Mesodermal cell (in vitro differentiated cells): ENCODE results near the gene TOMM34.
A peak's percentile ranks its signal among the peaks of the same experiment; 100 is the strongest.

Source experiments
- H3K27ac ChIP-seq: 2 replicates; pipeline ENCODE4 v1.7.0; 2013; ENCODE audit warnings: mild to moderate bottlenecking, low read depth, low read length, moderate library complexity; ENCODE audit not compliant: severe bottlenecking
- H3K36me3 ChIP-seq: 2 replicates; pipeline ENCODE4 v1.7.1; 2013; ENCODE audit warnings: mild to moderate bottlenecking, low read length, moderate library complexity; ENCODE audit not compliant: control insufficient read depth, insufficient read depth
- H3K4me1 ChIP-seq: one replicate; pipeline ENCODE4 v1.7.1; 2013; ENCODE audit warnings: mild to moderate bottlenecking, low read length; ENCODE audit not compliant: insufficient read depth, control insufficient read depth, poor library complexity, severe bottlenecking
- H3K4me3 ChIP-seq: 2 replicates; pipeline ENCODE4 v1.7.0; 2013; ENCODE audit warnings: low read length, control low read depth, mild to moderate bottlenecking; ENCODE audit not compliant: insufficient read depth, poor library complexity, severe bottlenecking; ENCODE audit errors: extremely low read depth
- H3K9me3 ChIP-seq: 2 replicates; pipeline ENCODE4 v1.7.1; 2013; ENCODE audit warnings: mild to moderate bottlenecking, low read length, moderate library complexity; ENCODE audit not compliant: control insufficient read depth
- WGBS, 2 experiments: methylation state at CpG; one replicate each; pipeline ENCODE4 v1.1.5; 2013; ENCODE audit warnings: missing lambda C conversion rate in 2 of 2; ENCODE audit not compliant: insufficient coverage in 2 of 2; 5-methylcytosine and 5-hydroxymethylcytosine counted together

The TOMM34 gene

DNA sequence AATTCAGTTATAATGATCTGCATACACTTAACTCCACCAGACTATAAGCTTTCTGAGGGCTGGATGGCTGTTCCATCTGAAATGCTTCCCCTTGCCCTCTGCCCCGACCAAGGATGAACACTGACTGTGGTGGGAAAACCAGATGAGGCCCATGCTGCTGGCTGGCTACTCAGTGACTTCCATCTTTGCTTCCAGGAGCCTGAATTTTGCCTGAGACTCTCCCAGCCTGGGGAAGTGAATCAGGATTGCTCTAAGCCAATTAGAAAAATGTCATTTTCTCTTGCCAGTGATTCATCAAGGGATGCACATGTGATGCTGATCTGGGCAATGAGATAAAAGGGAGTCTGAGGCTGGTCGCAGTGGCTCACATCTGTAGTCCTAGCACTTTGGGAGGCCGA, 1.7 kb upstream of the TOMM34 start:
- Histone ChIP-seq H3K4me1 (peaks cover 26% of the 10 kb centered on the region), H3K9me3 (peaks cover 7% of the 10 kb centered on the region), H3K36me3 (peaks cover 18% of the 10 kb centered on the region), H3K4me3 (no peak overlapping the region), H3K27ac (peak overlapping the region; percentile 87)
- 67 to 77% methylated on average over 2 to 3 of the region's 3 CpGs for WGBS, 2 experiments

DNA sequence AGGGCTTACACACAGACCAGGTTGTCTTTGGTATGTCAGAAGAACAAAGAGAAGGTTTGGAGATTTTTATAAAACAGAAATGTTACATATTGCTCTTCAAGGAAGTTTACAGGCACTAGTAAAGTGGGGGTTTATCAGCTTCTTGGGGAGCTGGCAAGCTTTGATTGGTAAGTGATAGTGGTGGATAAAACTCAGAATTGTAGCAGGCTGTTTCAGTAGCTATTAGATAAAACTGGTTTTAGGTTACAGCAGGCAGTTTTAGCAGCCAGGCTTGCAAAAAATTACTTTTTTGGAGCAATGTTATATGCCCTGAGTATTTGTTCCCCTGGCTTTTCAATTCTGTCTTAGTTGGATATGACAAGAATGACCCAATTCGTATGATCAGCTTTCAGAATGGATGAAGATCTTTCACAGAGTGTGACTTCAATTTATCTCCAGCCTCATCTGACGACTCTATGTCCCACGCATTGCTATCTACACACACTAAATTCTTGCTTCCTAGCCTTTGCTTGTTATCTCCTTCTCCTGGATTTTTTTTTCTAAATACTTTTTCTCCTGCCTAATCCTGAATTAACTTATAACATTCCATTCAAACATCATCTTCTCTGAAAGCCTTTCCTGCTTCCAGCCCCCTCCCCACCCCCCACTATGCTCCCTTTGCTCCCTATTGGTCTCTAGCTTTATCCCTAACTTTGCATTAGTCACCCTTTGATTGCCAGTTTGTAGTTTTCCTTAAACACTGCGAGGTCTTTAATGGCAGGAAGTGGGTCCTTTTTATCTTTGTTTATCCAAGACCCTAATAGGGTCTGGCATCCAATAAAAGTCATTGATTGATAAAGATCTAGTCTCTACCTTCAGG, 1.0 kb upstream of the TOMM34 start:
- 49 to 63% methylated on average over 3 of the region's 4 CpGs for WGBS, 2 experiments
- Histone ChIP-seq H3K4me1 (peaks cover 32% of the 10 kb centered on the region), H3K9me3 (peaks cover 7% of the 10 kb centered on the region), H3K27ac (peak overlapping the region; percentile 87), H3K36me3 (peaks cover 24% of the 10 kb centered on the region), H3K4me3 (no peak overlapping the region)

DNA sequence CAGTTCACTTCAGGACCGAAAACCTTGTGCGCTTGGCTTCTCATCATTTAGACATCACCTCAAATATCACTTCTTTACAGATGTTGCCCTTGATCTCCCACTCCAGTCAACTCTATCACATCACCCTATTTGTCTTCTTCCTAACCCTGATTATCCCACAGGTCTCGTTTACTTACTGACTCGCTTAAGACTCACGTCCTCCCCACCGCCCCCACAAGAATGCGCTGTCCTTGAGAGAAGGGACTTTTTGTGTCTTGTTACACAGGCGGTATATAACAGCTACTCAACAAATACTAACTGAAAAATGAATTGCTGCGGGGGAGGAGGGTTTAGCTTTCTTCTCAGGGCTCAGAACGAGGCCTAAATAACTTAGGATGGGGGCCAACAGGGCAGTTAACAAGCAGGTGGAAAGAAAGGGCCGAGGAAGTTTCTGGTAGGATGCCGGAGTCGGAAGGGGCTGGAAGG, 527 bp downstream of the TOMM34 start:
- Histone ChIP-seq H3K36me3 (peaks cover 40% of the 10 kb centered on the region), H3K27ac (peak overlapping the region; percentile 87), H3K4me3 (peak overlapping the region; percentile 74), H3K4me1 (peaks cover 34% of the 10 kb centered on the region), H3K9me3 (peaks cover 7% of the 10 kb centered on the region)
- WGBS, 2 experiments, result 0 to 16% methylated on average over 5 to 7 of the region's 13 CpGs

DNA sequence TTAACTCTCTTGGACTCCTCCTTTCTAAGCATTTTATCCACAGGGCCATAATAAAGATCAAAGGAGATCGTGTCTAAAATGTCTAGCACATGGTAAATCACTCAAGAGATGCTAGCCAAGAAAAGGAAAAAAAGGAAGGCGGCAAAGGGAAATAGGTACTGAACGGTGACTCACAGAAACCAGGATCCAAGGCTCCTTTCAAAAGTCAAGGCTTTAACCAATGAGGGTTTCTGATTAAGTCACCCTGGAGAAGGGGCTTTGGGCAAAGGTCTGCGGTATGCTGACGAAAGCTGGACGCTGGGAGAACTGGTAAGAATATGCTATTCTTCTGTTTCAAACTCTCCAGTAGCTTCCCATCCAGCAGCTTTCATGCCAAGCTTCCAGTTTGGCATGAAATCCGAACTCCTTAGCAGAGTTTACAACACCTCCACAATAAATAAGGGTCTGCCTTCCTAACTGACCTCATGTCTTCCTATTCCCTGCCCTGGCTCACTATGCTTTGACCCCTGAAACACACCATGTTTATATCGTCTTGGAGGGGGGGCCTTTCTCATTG, 1.0 kb downstream of the TOMM34 start:
- WGBS, 2 experiments, result 44 to 45% methylated on average over 4 to 5 of the region's 8 CpGs
- Histone ChIP-seq H3K4me3 (peak overlapping the region; percentile 74), H3K4me1 (peaks cover 35% of the 10 kb centered on the region), H3K9me3 (peaks cover 7% of the 10 kb centered on the region), H3K36me3 (peaks cover 45% of the 10 kb centered on the region), H3K27ac (peak overlapping the region; percentile 87)

DNA sequence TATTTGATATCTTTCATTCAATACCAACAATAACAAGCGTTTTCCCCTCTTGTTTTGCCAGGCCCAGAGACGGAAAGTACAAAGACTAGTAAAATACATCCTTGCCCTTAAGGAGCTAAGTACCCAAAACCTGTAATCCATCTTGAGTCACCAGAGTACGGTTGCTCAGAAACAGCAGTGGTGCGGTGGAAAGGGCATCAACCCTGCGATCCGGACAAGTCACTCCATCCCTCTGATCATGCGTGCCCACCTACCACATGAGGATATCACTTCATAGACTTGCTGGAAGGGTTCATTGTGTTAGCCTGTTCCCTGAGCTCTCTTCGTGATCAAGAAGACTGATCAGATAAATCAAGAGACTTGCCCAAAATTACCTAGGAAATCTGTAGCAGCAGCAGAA, 1.9 kb downstream of the TOMM34 start:
- WGBS, 2 experiments, result 95% methylated on average over 7 to 8 of the region's 8 CpGs
- peaks cover 3% of the 10 kb centered on the region for H3K9me3 ChIP-seq
- peak overlapping the region; percentile 74 for H3K4me3 ChIP-seq
- peaks cover 35% of the 10 kb centered on the region for H3K4me1 ChIP-seq
- H3K27ac ChIP-seq, result no peak overlapping the region
- peaks cover 54% of the 10 kb centered on the region for H3K36me3 ChIP-seq

DNA sequence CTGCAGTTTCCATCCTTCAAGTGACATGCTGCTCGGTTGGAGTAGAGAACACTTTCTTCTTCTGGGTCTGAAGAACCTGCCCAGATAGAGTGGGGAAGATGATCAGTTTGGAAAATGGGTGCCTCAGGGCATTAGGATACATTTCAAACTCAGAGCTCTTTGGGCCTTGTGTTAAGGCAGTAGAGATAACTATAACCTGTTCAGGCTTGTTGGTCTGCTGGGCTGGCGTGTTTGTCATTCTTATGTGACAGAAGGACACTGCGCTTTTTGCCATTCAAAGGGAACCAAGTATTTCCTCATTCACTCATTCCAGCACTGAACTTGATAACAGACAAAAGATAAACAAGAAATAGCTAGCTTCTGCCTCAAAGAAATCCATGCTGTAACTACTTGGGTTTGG, 3.8 kb downstream of the TOMM34 start:
- 100% methylated on average over 1 of the region's 3 CpGs for WGBS, 2 experiments
- no peak overlapping the region for H3K4me3 ChIP-seq
- H3K9me3 ChIP-seq, result no peaks in the 10 kb centered on the region
- H3K4me1 ChIP-seq, result peaks cover 34% of the 10 kb centered on the region
- H3K36me3 ChIP-seq, result peaks cover 72% of the 10 kb centered on the region
- H3K27ac ChIP-seq, result no peak overlapping the region

DNA sequence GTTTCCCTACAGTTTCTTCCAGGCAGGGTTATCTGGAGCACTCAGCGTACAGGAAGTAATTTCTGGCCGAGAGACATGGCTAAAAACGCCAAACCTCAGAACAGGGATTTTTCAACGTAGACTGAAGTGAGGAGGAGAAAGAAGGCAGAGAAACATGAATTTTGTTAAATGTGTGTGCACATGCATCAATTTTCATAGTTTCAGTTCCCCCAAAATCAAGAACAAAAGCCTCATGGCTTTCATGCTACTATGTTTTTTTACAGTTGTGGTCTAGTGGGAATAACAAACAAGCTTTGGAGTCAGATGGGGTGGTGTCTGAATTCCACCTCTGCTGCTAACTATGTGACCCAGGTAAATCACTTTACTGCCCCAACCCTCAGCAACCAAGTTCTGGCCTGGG, 4.9 kb downstream of the TOMM34 start:
- Histone ChIP-seq H3K4me3 (no peak overlapping the region), H3K36me3 (peaks cover 84% of the 10 kb centered on the region)

DNA sequence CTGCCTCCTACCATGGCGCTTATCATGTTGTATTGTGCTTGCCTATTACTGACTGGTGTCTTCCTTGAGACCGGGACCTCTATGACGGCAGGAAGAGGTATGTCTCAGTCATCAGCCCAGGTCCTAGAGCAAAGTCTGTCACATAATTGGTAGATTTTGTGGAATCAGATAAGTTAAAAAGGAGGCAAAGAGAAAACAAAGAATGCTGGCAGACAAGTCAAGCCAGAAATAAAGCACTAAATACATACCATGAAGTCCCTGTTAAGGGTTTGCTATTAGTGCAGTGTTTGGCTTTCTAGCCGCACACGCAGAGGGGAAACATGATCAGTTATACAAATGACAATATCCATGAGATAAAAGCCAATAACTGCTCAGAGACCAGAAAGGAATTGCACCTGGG, 6.0 kb downstream of the TOMM34 start:
- Histone ChIP-seq H3K36me3 (peaks cover 94% of the 10 kb centered on the region), H3K27ac (no peak overlapping the region), H3K4me3 (no peak overlapping the region), H3K9me3 (no peaks in the 10 kb centered on the region), H3K4me1 (peaks cover 23% of the 10 kb centered on the region)
- WGBS, 2 experiments, result 97% methylated on average over 5 of the region's 5 CpGs

More for the DNA sequence above, 4.9 kb downstream of the TOMM34 start:
- 89 to 98% methylated on average over 3 to 4 of the region's 4 CpGs for WGBS, 2 experiments
- no peak overlapping the region for H3K27ac ChIP-seq
- no peaks in the 10 kb centered on the region for H3K9me3 ChIP-seq
- H3K4me1 ChIP-seq, result peaks cover 23% of the 10 kb centered on the region

DNA sequence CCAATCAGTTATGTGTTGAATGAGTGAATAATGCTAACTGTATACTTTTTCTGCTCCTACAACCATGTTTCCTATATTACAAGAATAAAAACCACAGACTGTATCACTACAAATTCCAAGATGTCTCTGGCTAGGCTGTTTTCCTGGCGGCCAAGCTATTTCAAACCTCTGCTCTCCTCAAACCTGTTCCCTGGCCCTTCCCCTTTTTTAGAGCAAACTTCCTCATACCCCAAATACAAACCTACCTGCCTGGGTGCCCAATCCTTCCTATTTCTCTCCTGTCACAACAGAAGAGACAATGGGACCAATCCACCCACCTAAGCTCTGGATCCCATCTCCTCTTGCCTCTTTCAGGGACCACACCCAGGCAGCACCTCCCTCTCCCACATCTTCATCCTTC, 7.5 kb downstream of the TOMM34 start:
- no peak overlapping the region for H3K27ac ChIP-seq
- no peak overlapping the region for H3K4me3 ChIP-seq
- WGBS, 2 experiments, result 100% methylated on average over 1 of the region's 1 CpG
- H3K9me3 ChIP-seq, result no peaks in the 10 kb centered on the region
- peaks cover 13% of the 10 kb centered on the region for H3K4me1 ChIP-seq
- peaks cover 96% of the 10 kb centered on the region for H3K36me3 ChIP-seq

DNA sequence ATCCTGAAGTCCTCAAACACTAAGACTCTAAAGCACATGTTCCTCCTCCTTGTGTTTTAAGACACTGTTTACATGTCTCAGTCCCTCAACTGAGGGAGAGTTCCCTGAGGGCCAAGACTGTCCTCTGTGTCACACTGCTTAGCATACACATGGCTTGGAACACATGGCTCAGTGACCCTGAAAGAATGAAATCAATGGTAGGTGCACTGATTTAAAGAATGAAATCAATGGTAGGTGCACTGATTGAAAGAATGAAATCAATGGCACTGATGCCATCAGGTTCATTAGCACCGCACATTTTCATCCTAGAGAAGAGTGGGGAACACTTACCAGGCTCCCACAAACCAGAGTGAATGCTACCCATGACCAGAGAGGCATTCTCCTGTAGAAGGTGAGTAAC, 9.8 kb downstream of the TOMM34 start:
- Histone ChIP-seq H3K4me1 (peaks cover 3% of the 10 kb centered on the region), H3K27ac (no peak overlapping the region), H3K9me3 (no peaks in the 10 kb centered on the region), H3K36me3 (peaks cover 99% of the 10 kb centered on the region), H3K4me3 (no peak overlapping the region)
- 100% methylated on average over 1 of the region's 1 CpG for WGBS, 2 experiments

DNA sequence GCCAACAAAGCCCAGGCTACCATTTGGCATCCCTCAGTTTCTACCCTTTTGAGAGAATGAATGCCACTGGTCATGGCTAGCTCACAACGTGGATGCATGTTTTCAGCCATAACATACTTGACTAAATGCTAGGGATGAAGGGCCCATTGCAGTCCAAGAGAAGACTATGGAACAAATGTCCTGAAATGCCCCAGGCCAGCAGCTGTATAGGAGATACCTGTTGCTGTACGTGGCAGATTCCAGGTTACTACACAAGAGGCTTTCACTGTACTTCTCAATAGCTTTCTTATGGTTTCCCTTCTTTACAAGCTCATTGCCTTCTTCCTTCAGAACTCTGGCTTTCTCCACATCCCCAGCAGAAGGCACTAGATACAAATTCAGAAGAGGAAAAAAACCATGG, 11.7 kb downstream of the TOMM34 start:
- H3K9me3 ChIP-seq, result no peaks in the 10 kb centered on the region
- no peak overlapping the region for H3K4me3 ChIP-seq
- H3K4me1 ChIP-seq, result no peaks in the 10 kb centered on the region
- no peak overlapping the region for H3K27ac ChIP-seq
- H3K36me3 ChIP-seq, result peaks cover 99% of the 10 kb centered on the region
- 85 to 100% methylated on average over 1 to 2 of the region's 2 CpGs for WGBS, 2 experiments
